Activated naive CD4-positive, alpha-beta T cell treated with anti-CD3 and anti-CD28 coated beads, Interleukin-2, amount 50 U/mL, for 24 hours (primary cell): Measurements from ENCODE around the gene EMCN.
"Not testable (repeated sequence)": the region's sequence is repeated elsewhere in the genome, so short reads cannot be mapped to it uniquely, and the experiment has no call there.

ENCODE experiments used
- H3K27ac Mint-ChIP-seq: one replicate; pipeline ENCODE4 v1.8.0; 2021; ENCODE audit warnings: mild to moderate bottlenecking, mixed read lengths
- H3K27me3 Mint-ChIP-seq: one replicate; pipeline ENCODE4 v1.8.0; 2021; ENCODE audit warnings: mixed read lengths
- H3K36me3 Mint-ChIP-seq: one replicate; pipeline ENCODE4 v1.8.0; 2021; ENCODE audit warnings: mixed read lengths
- H3K4me1 Mint-ChIP-seq: one replicate; pipeline ENCODE4 v1.8.0; 2021; ENCODE audit warnings: mixed read lengths
- H3K4me3 Mint-ChIP-seq: one replicate; pipeline ENCODE4 v1.8.0; 2021; ENCODE audit warnings: mild to moderate bottlenecking, mixed read lengths
- H3K9me3 Mint-ChIP-seq: one replicate; pipeline ENCODE4 v1.8.0; 2021; ENCODE audit warnings: mixed read lengths

Gene EMCN

GRCh38 chr4:100431416-100431815 lies 86.4 kb downstream of the EMCN start:
- no peaks in the 10 kb centered on the region for H3K9me3 Mint-ChIP-seq
- no peak overlapping the region for H3K4me3 Mint-ChIP-seq
- no peak overlapping the region for H3K27ac Mint-ChIP-seq
- no peaks in the 10 kb centered on the region for H3K27me3 Mint-ChIP-seq
- H3K4me1 Mint-ChIP-seq = no peaks in the 10 kb centered on the region
- H3K36me3 Mint-ChIP-seq = no peaks in the 10 kb centered on the region

GRCh38 chr4:100430451-100430850 lies 87.4 kb downstream of the EMCN start:
- Mint-ChIP-seq H3K4me1 (no peaks in the 10 kb centered on the region), H3K27me3 (no peaks in the 10 kb centered on the region), H3K9me3 (no peaks in the 10 kb centered on the region)

GRCh38 chr4:100429616-100430015 lies 88.2 kb downstream of the EMCN start:
- Mint-ChIP-seq H3K36me3 (no peaks in the 10 kb centered on the region), H3K4me3 (no peak overlapping the region), H3K27me3 (no peaks in the 10 kb centered on the region), H3K9me3 (no peaks in the 10 kb centered on the region), H3K27ac (no peak overlapping the region), H3K4me1 (no peaks in the 10 kb centered on the region)

More at GRCh38 chr4:100430451-100430850, 87.4 kb downstream of the EMCN start:
- Mint-ChIP-seq H3K36me3 (no peaks in the 10 kb centered on the region), H3K4me3 (no peak overlapping the region), H3K27ac (no peak overlapping the region)

GRCh38 chr4:100428051-100428450 lies 89.8 kb downstream of the EMCN start:
- no peak overlapping the region for H3K27ac Mint-ChIP-seq
- no peaks in the 10 kb centered on the region for H3K27me3 Mint-ChIP-seq
- no peaks in the 10 kb centered on the region for H3K9me3 Mint-ChIP-seq
- no peaks in the 10 kb centered on the region for H3K4me1 Mint-ChIP-seq
- H3K4me3 Mint-ChIP-seq = no peak overlapping the region
- no peaks in the 10 kb centered on the region for H3K36me3 Mint-ChIP-seq

- H3K9me3 Mint-ChIP-seq = no peaks in the 10 kb centered on the region
- no peaks in the 10 kb centered on the region for H3K27me3 Mint-ChIP-seq
- H3K36me3 Mint-ChIP-seq = no peaks in the 10 kb centered on the region
- H3K27ac Mint-ChIP-seq = no peak overlapping the region
- no peaks in the 10 kb centered on the region for H3K4me1 Mint-ChIP-seq
- H3K4me3 Mint-ChIP-seq = no peak overlapping the region
Observed at GRCh38 chr4:100424376-100424775, 93.4 kb downstream of the EMCN start.

GRCh38 chr4:100422894-100423293 lies 94.9 kb downstream of the EMCN start:
- Mint-ChIP-seq H3K4me1 (no peaks in the 10 kb centered on the region), H3K27me3 (no peaks in the 10 kb centered on the region), H3K27ac (no peak overlapping the region), H3K4me3 (no peak overlapping the region), H3K36me3 (no peaks in the 10 kb centered on the region), H3K9me3 (no peaks in the 10 kb centered on the region)

- no peak overlapping the region for H3K27ac Mint-ChIP-seq
- no peak overlapping the region for H3K4me3 Mint-ChIP-seq
- no peaks in the 10 kb centered on the region for H3K27me3 Mint-ChIP-seq
- no peaks in the 10 kb centered on the region for H3K36me3 Mint-ChIP-seq
- H3K9me3 Mint-ChIP-seq = no peaks in the 10 kb centered on the region
- no peaks in the 10 kb centered on the region for H3K4me1 Mint-ChIP-seq
Observed at GRCh38 chr4:100421361-100421978, 96.4 kb downstream of the EMCN start.

GRCh38 chr4:100420571-100420970 lies 97.3 kb downstream of the EMCN start:
- Mint-ChIP-seq H3K4me1 (no peaks in the 10 kb centered on the region), H3K27ac (no peak overlapping the region), H3K36me3 (no peaks in the 10 kb centered on the region), H3K4me3 (no peak overlapping the region), H3K27me3 (no peaks in the 10 kb centered on the region), H3K9me3 (no peaks in the 10 kb centered on the region)

- H3K36me3 Mint-ChIP-seq = no peaks in the 10 kb centered on the region
- H3K4me1 Mint-ChIP-seq = no peaks in the 10 kb centered on the region
- no peaks in the 10 kb centered on the region for H3K9me3 Mint-ChIP-seq
- H3K27me3 Mint-ChIP-seq = no peaks in the 10 kb centered on the region
- H3K27ac Mint-ChIP-seq = no peak overlapping the region
- H3K4me3 Mint-ChIP-seq = no peak overlapping the region
Observed at GRCh38 chr4:100417565-100417964, 100.3 kb downstream of the EMCN start.

- H3K9me3 Mint-ChIP-seq = no peaks in the 10 kb centered on the region
- no peak overlapping the region for H3K27ac Mint-ChIP-seq
- no peaks in the 10 kb centered on the region for H3K4me1 Mint-ChIP-seq
- no peak overlapping the region for H3K4me3 Mint-ChIP-seq
- H3K27me3 Mint-ChIP-seq = peaks cover 2% of the 10 kb centered on the region
- H3K36me3 Mint-ChIP-seq = no peaks in the 10 kb centered on the region
Observed at GRCh38 chr4:100414016-100414790, 103.6 kb downstream of the EMCN start.

- H3K27me3 Mint-ChIP-seq = no peaks in the 10 kb centered on the region
- H3K27ac Mint-ChIP-seq = no peak overlapping the region
- H3K4me3 Mint-ChIP-seq = no peak overlapping the region
- no peaks in the 10 kb centered on the region for H3K36me3 Mint-ChIP-seq
- H3K9me3 Mint-ChIP-seq = no peaks in the 10 kb centered on the region
- no peaks in the 10 kb centered on the region for H3K4me1 Mint-ChIP-seq
Observed at GRCh38 chr4:100391863-100392262, 126.0 kb downstream of the EMCN start.

GRCh38 chr4:100391086-100391485 lies 126.7 kb downstream of the EMCN start:
- H3K4me1 Mint-ChIP-seq = no peaks in the 10 kb centered on the region
- no peaks in the 10 kb centered on the region for H3K9me3 Mint-ChIP-seq
- H3K27ac Mint-ChIP-seq = no peak overlapping the region
- H3K27me3 Mint-ChIP-seq = no peaks in the 10 kb centered on the region
- H3K36me3 Mint-ChIP-seq = no peaks in the 10 kb centered on the region
- H3K4me3 Mint-ChIP-seq = no peak overlapping the region

- no peaks in the 10 kb centered on the region for H3K27me3 Mint-ChIP-seq
- no peaks in the 10 kb centered on the region for H3K4me1 Mint-ChIP-seq
- H3K36me3 Mint-ChIP-seq = no peaks in the 10 kb centered on the region
- no peak overlapping the region for H3K27ac Mint-ChIP-seq
- H3K9me3 Mint-ChIP-seq = no peaks in the 10 kb centered on the region
- no peak overlapping the region for H3K4me3 Mint-ChIP-seq
Observed at GRCh38 chr4:100386270-100386669, 131.6 kb downstream of the EMCN start.

GRCh38 chr4:100380401-100380800 lies 137.4 kb downstream of the EMCN start:
- not testable (repeated sequence) for H3K27me3 Mint-ChIP-seq, H3K27ac Mint-ChIP-seq, H3K9me3 Mint-ChIP-seq, H3K4me1 Mint-ChIP-seq, H3K4me3 Mint-ChIP-seq, H3K36me3 Mint-ChIP-seq

GRCh38 chr4:100379583-100380105 lies 138.2 kb downstream of the EMCN start:
- no peak overlapping the region for H3K27ac Mint-ChIP-seq
- H3K4me1 Mint-ChIP-seq = no peaks in the 10 kb centered on the region

GRCh38 chr4:100372432-100372831 lies 145.4 kb downstream of the EMCN start:
- H3K4me3 Mint-ChIP-seq = no peak overlapping the region

More at GRCh38 chr4:100379583-100380105, 138.2 kb downstream of the EMCN start:
- H3K27me3 Mint-ChIP-seq = peaks cover 1% of the 10 kb centered on the region
- no peak overlapping the region for H3K4me3 Mint-ChIP-seq
- no peaks in the 10 kb centered on the region for H3K36me3 Mint-ChIP-seq
- no peaks in the 10 kb centered on the region for H3K9me3 Mint-ChIP-seq

More at GRCh38 chr4:100372432-100372831, 145.4 kb downstream of the EMCN start:
- H3K27me3 Mint-ChIP-seq = peaks cover 2% of the 10 kb centered on the region
- no peak overlapping the region for H3K27ac Mint-ChIP-seq
- H3K9me3 Mint-ChIP-seq = no peaks in the 10 kb centered on the region
- H3K4me1 Mint-ChIP-seq = no peaks in the 10 kb centered on the region
- H3K36me3 Mint-ChIP-seq = no peaks in the 10 kb centered on the region
